Mucosa of rectum (tissue), 2 donors: Measurements from ENCODE around the gene PPOX.
A peak's percentile ranks its signal among the peaks of the same experiment; 100 is the strongest.

Source experiments
- H3K27ac ChIP-seq, 2 donors: one replicate each; pipeline ENCODE4 v1.7.0; 2013; ENCODE audit warnings: inconsistent platforms in 2 of 2, low read depth in 2 of 2, low read length in 2 of 2
- H3K27me3 ChIP-seq, 2 donors: one replicate each; pipeline ENCODE4 v1.7.0; 2013; ENCODE audit warnings: low read length in 2 of 2; ENCODE audit not compliant: control insufficient read depth in 2 of 2, insufficient read depth in 2 of 2
- H3K36me3 ChIP-seq, 2 donors: one replicate each; pipeline ENCODE4 v1.7.0; 2013; ENCODE audit warnings: low read length in 2 of 2; ENCODE audit not compliant: control insufficient read depth in 2 of 2, insufficient read depth in 2 of 2
- H3K4me1 ChIP-seq, 2 donors: one replicate each; pipeline ENCODE4 v1.7.0; 2013; ENCODE audit warnings: low read length in 2 of 2, mild to moderate bottlenecking in 1 of 2; ENCODE audit not compliant: control insufficient read depth in 2 of 2, insufficient read depth in 2 of 2
- H3K4me3 ChIP-seq, 2 donors: one replicate each; pipeline ENCODE4 v1.7.0; 2013; ENCODE audit warnings: low read length in 2 of 2
- H3K9ac ChIP-seq, 2 donors: one replicate each; pipeline ENCODE4 v1.7.0; 2013; ENCODE audit warnings: low read length in 2 of 2, low read depth in 1 of 2, mild to moderate bottlenecking in 1 of 2
- H3K9me3 ChIP-seq, 2 donors: one replicate each; pipeline ENCODE4 v1.7.0; 2013; ENCODE audit warnings: low read length in 2 of 2; ENCODE audit not compliant: control insufficient read depth in 2 of 2
- donor health status: healthy.
- donor health status: Normal muscosa, but diverticular disease.

PPOX gene

DNA sequence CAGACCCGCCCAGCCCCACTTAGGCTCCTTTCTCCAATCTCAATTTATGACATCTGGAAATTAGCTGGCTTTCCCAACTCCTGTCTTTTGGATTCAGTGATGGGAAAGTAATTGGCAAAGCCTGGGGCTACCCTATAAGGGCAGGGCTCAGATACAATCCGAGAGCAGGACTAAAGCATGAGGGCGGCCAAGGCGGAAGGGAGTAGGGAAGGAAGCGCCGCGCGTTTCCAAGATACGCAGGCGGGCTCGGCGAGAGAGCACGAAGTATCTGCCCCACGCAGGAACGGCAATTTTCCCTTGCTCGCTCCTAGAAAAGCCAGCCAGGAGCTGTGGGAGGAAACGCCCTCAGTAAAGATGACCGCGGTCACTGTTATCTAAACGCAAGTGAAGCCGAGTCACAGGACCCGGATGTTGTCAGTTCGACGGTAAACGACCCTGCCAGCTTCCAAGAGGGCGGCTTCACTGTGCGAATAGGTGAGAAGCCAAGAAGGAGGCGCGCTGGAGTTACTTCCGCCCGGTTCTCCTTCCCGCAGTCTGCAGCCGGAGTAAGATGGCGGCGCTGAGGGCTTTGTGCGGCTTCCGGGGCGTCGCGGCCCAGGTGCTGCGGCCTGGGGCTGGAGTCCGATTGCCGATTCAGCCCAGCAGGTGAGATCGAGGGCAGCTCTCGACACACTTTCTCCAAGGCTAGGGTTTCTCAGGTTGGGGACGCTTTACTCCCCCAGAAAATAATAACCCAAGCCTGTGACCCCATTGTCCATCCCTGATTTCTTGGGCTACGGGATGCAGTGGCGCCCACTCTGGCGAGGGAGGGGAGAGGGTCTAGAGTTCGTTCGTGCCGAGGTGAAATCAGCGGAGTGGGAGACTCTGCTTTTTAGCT is 35.8 kb downstream of the PPOX start, which contains the start of gene NDUFS2:
NDUFS2 (plus strand) TSS at position 532 of the 877 bp plus-strand sequence; CDS start at position 551, 19 bp downstream.
- Histone ChIP-seq H3K9me3 (no peaks in the 10 kb centered on the region), H3K9ac (peak within 1 kb of the TSS; percentile 84 to 100), H3K4me3 (peak within 1 kb of the TSS; percentile 80 to 99), H3K27me3 (no peaks in the 10 kb centered on the region), H3K4me1 (peaks cover 35 to 37% of the 10 kb centered on the region in 2 donors), H3K27ac (peak within 1 kb of the TSS; percentile 96 to 97), H3K36me3 (peaks cover 19 to 34% of the 10 kb centered on the region in 2 donors)

DNA sequence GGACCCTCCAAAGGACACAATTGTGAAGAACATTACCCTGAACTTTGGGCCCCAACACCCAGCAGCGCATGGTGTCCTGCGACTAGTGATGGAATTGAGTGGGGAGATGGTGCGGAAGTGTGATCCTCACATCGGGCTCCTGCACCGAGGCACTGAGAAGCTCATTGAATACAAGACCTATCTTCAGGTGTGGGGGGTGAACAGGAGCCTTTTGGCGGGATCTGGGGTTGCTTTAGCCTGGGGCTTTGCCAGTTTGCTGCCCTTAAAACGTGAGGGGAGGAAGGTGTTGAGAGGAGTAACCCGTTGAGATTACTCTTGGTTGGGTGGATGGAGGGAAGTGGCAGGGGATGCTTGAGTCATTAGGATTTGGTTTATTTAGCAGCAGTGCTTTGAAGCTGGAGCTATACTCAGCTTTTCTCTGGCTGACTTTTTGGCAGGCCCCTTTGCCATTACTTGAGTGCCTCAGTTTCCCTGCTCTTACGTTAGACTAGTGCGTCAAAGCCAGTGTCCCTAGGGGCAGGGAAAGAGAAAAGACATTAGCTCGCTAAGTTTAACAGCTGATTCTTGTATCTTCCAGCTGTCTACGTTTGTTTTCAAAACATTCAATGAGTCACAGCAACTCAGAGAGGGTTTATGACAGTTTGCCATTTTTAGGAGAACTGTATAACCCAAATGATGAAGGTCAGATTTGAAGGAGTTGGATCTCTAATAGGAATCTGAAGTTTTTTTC is 40.4 kb downstream of the PPOX start:
- Histone ChIP-seq H3K4me1 (peaks cover 11 to 14% of the 10 kb centered on the region in 2 donors), H3K9ac (no peak overlapping the region), H3K36me3 (peaks cover 46 to 66% of the 10 kb centered on the region in 2 donors), H3K9me3 (no peaks in the 10 kb centered on the region), H3K27me3 (no peaks in the 10 kb centered on the region), H3K27ac (peak overlapping the region; percentile 62 to 75), H3K4me3 (no peak overlapping the region)

DNA sequence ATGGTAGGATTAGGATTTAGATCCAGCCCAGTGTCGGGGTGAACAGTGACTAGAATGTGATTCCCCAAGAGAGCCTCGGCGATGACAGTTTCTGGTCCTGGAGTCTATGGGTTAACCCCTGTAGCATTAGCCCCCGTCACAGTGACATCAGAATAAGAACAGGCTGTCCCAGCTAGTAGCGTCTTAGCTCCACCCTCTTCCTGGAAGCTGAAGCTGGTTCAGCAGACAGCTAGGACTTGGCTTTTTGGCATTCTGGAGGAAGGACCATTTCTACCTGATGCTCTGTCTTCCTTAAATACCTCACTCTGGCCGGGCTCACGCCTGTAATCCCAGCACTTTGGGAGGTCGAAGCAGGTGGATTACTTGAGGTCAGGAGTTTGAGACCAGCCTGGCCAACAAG is 40.9 kb downstream of the PPOX start:
- H3K27me3 ChIP-seq: no peaks in the 10 kb centered on the region
- no peak overlapping the region for H3K4me3 ChIP-seq
- peak overlapping the region; percentile 62 to 75 for H3K27ac ChIP-seq
- H3K9ac ChIP-seq: no peak overlapping the region
- peaks cover 48 to 72% of the 10 kb centered on the region in 2 donors for H3K36me3 ChIP-seq
- H3K9me3 ChIP-seq: no peaks in the 10 kb centered on the region
- peaks cover 9 to 11% of the 10 kb centered on the region in 2 donors for H3K4me1 ChIP-seq

DNA sequence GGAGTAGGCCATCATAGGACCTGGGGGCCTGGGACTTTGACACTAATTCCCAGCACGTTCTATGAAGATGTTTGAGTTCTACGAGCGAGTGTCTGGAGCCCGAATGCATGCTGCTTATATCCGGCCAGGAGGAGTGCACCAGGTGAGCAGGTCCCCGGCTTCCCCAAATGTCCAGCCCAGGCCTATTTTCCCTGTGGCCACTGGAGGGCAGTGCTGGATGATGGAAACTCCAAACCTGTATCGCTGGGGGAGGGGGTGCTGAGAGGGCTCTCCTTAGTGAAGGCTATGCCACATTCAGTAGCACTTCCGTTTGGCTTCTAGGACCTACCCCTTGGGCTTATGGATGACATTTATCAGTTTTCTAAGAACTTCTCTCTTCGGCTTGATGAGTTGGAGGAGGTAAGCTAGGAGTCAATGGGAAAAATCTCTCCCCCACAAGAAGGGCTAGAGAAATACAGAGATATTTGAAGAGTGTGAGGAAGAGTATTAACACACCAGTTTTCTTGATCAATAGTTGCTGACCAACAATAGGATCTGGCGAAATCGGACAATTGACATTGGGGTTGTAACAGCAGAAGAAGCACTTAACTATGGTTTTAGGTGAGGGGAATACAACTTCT is 43.7 kb downstream of the PPOX start:
- no peaks in the 10 kb centered on the region for H3K9me3 ChIP-seq
- peaks cover 0 to 2% of the 10 kb centered on the region in 2 donors for H3K4me1 ChIP-seq
- no peak overlapping the region for H3K4me3 ChIP-seq
- no peak overlapping the region for H3K9ac ChIP-seq
- H3K27ac ChIP-seq: no peak overlapping the region
- H3K27me3 ChIP-seq: no peaks in the 10 kb centered on the region
- peaks cover 65 to 82% of the 10 kb centered on the region in 2 donors for H3K36me3 ChIP-seq

DNA sequence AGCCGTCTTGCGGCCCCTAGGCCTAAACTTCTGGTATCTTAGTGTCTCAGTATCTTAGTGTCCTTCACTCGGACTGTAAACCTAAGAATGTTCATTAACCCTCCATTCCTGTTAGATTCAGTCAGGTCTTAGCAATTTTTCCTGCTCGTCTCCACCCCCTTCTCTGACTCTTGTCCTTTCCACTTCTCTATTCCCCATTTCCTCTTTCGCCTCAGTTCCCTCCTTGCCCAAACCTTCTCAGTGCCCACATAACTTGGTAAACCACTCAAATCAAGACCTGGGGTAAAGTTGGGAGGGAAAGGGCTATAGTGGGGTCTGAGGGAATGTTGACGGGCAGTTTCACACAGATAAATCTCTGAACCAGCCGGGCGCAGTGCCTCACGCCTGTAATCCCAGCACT is 48.1 kb downstream of the PPOX start:
- Histone ChIP-seq H3K36me3 (peaks cover 38 to 51% of the 10 kb centered on the region in 2 donors), H3K4me3 (no peak overlapping the region), H3K9ac (no peak overlapping the region), H3K9me3 (no peaks in the 10 kb centered on the region), H3K4me1 (peaks cover 2 to 3% of the 10 kb centered on the region in 2 donors), H3K27me3 (no peaks in the 10 kb centered on the region), H3K27ac (peak overlapping the region in 1 of 2 donors; percentile 43)

DNA sequence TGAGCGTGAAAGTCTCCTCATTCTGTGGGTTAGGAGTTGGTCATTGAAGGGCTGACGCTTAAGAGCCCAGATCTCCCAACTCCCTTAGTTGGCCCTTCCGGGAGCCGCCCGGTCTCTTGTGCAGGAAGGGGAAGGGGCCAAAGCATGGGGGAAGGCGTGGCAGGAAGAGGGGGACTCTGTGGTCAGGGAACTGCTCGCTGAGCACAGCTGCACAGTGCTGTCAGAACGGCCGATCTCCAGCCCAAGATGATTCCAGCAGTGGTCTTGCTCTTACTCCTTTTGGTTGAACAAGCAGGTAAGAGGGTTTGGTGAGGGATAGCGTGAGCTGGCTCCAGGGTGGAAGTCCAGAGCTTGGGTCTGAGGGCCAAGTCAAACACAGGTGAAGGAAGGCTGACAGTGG is 48.9 kb downstream of the PPOX start, which contains the start of gene FCER1G:
FCER1G (plus strand) TSS at position 220 of the 400 bp plus-strand sequence; CDS start at position 247, 27 bp downstream.
- Histone ChIP-seq H3K9me3 (no peaks in the 10 kb centered on the region), H3K27me3 (no peaks in the 10 kb centered on the region), H3K4me3 (peak within 1 kb of the TSS; percentile 18 to 46), H3K27ac (peak within 1 kb of the TSS in 1 of 2 donors; percentile 43), H3K9ac (peak within 1 kb of the TSS; percentile 5 to 42), H3K4me1 (peaks cover 2 to 3% of the 10 kb centered on the region in 2 donors), H3K36me3 (peaks cover 33 to 44% of the 10 kb centered on the region in 2 donors)

DNA sequence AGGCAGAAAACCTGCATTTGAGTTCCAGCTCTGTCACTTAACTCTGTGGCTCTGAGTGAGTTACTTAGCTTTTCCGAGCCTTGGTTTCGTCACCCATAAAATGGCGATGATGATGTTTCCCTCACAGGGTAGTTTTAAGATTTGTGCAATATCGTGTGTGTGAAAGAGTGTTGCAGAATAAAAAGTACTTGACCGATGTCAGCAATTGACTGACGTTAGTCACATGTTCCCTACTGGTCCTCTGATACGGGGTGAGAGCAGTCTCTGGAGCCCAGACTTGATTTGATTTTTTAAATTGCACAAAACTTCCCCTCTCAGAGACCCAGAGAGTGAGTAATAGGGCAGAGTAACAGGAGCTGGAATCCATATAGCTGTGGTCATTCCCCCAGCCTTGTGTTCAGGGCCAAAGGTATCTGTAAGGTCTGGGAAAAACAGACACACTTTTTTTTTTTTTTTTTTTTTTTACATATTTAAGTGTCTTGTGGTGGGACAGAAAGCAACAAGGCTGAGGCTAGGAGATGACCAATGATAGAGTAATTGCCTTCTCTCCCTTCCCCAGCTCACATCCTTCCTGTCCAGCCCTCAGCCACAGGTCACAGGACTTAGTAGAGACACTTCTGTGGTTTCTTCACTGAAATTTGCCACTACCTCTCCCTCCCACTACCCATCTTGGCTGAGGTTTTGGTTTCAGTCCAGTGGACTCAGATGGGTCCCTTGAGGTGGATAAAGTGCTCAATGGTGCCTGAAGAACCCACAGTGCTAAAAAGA is 50.9 kb downstream of the PPOX start:
- peak overlapping the region; percentile 54 to 65 for H3K27ac ChIP-seq
- H3K9ac ChIP-seq: peak overlapping the region in 1 of 2 donors; percentile 26
- H3K9me3 ChIP-seq: no peaks in the 10 kb centered on the region
- peaks cover 0 to 3% of the 10 kb centered on the region in 2 donors for H3K4me1 ChIP-seq
- H3K27me3 ChIP-seq: no peaks in the 10 kb centered on the region
- peaks cover 22 to 25% of the 10 kb centered on the region in 2 donors for H3K36me3 ChIP-seq
- peak overlapping the region; percentile 17 to 53 for H3K4me3 ChIP-seq

DNA sequence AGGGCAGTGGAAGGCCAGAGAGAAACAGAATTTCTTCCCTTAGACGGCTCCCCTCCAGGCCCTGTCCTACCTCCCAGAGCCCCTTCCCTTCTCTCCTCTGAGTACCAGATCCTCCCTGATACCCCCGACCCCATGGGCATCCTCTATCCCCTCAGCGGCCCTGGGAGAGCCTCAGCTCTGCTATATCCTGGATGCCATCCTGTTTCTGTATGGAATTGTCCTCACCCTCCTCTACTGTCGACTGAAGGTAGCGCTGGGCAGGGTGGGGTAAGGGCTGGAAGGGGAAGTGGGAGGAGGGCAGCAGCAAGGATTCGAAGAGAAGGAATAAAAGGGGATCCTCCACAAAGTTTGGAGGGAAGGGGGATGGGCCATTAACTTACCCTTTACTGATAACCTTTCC is 51.6 kb downstream of the PPOX start:
- Histone ChIP-seq H3K9ac (no peak overlapping the region), H3K27me3 (no peaks in the 10 kb centered on the region), H3K4me1 (peaks cover 0 to 3% of the 10 kb centered on the region in 2 donors), H3K36me3 (peaks cover 17 to 19% of the 10 kb centered on the region in 2 donors), H3K9me3 (no peaks in the 10 kb centered on the region), H3K27ac (no peak overlapping the region), H3K4me3 (peak overlapping the region in 1 of 2 donors; percentile 15)

DNA sequence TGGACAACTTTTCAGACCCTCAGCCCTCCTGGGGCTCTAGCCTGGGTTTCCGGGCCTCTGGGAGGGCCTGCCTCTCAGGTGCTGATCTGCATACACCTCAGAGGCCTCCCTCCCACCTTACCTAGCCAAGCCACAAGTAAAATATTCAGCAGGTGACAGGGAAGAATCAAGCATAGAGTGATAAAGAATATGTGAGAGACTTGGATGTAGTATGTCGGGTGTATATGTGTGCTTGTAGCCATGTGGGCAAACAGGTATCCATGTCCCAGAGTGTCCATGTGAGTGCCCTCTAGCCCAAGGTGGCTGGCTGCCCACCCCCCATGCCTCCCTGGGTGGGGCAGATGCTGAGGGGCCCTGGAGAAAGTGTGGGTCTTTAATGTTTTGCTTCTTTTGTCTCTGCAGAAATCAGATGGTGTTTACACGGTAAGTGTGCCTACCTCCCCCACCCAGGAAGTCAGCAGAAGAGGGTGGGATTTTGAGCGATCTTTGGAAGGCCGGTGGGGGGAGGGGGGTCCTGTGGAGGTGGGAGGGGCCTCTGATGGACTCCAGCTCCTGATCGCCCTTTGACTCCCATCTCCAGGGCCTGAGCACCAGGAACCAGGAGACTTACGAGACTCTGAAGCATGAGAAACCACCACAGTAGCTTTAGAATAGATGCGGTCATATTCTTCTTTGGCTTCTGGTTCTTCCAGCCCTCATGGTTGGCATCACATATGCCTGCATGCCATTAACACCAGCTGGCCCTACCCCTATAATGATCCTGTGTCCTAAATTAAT is 52.3 kb downstream of the PPOX start:
- peaks cover 0 to 3% of the 10 kb centered on the region in 2 donors for H3K4me1 ChIP-seq

More for the DNA sequence above, 52.3 kb downstream of the PPOX start:
- Histone ChIP-seq H3K9ac (no peak overlapping the region), H3K27me3 (no peaks in the 10 kb centered on the region), H3K9me3 (no peaks in the 10 kb centered on the region), H3K36me3 (peaks cover 11 to 13% of the 10 kb centered on the region in 2 donors), H3K27ac (no peak overlapping the region), H3K4me3 (no peak overlapping the region)
